ENCODE results near the gene ZMIZ1. TPM values are rescaled to one million over a fixed set of nuclear protein-coding genes. Genes with fewer than 3 reads are reported as not detected.

Gene ZMIZ1
- total RNA-seq, result 48.8 TPM
- long read RNA-seq, partial matches to known transcripts, result 17 of 19 reads
- long read RNA-seq, other reads (novel, unspliced or antisense), result 2 of 19 reads

- DNase-seq (ENCODE audit: missing footprints) (peak; percentile 95), ATAC-seq (peak; percentile 40)
- intact Hi-C loops (cut with DNase I), result loop anchor here (1.0 to 10.0 kb wide), 5 partner anchors 46 to 856 kb away; no protein-coding TSS in a partner anchor
These were observed at the start of gene ZMIZ1 for GRCh38 chr10:79068562-79069324. ZMIZ1 (plus strand) TSS chr10:79068966; CDS start chr10:79201633, 132,667 bp downstream.

- intact Hi-C loops (cut with DNase I), result loop anchor here (5.0 kb wide), 1 partner anchor 48 kb away; the partner anchor contains the start of gene ZMIZ1
- ATAC-seq (no peak), DNase-seq (ENCODE audit: missing footprints) (no peak)
These were observed 49.2 kb upstream of the ZMIZ1 start for GRCh38 chr10:79019441-79020014.

- DNase-seq (ENCODE audit: missing footprints) (no peak), ATAC-seq (peak; percentile 76)
- intact Hi-C loops (cut with DNase I), result loop anchor here (5.0 kb wide), 1 partner anchor 47 kb away; the partner anchor contains the start of gene ZMIZ1
These were observed 48.7 kb upstream of the ZMIZ1 start for GRCh38 chr10:79020015-79020491.

- DNase-seq (ENCODE audit: missing footprints) (no peak), ATAC-seq (no peak)
- intact Hi-C loops (cut with DNase I), result loop anchor here (5.0 kb wide), 1 partner anchor 47 kb away; the partner anchor contains the start of gene ZMIZ1
These were observed 48.2 kb upstream of the ZMIZ1 start for GRCh38 chr10:79020605-79021004.

- no peak for DNase-seq (ENCODE audit: missing footprints)
- intact Hi-C loops (cut with DNase I), result loop anchor here (5.0 kb wide), 1 partner anchor 46 kb away; the partner anchor contains the start of gene ZMIZ1
- ATAC-seq, result no peak
These were observed 47.3 kb upstream of the ZMIZ1 start for GRCh38 chr10:79021331-79021907.

- DNase-seq (ENCODE audit: missing footprints), result no peak
- intact Hi-C loops (cut with DNase I), result loop anchor here (5.0 kb wide), 1 partner anchor 45 kb away; the partner anchor contains the start of gene ZMIZ1
These were observed 46.7 kb upstream of the ZMIZ1 start for GRCh38 chr10:79021948-79022499.

GRCh38 chr10:79022565-79023230 lies 46.1 kb upstream of the ZMIZ1 start:
- intact Hi-C loops (cut with DNase I), result loop anchor here (5.0 kb wide), 1 partner anchor 45 kb away; the partner anchor contains the start of gene ZMIZ1
- peak; percentile 51 for ATAC-seq
- DNase-seq (ENCODE audit: missing footprints), result peak; percentile 79

More at GRCh38 chr10:79021948-79022499, 46.7 kb upstream of the ZMIZ1 start:
- ATAC-seq, result no peak

GRCh38 chr10:79023240-79024162 lies 45.3 kb upstream of the ZMIZ1 start:
- intact Hi-C loops (cut with DNase I), result loop anchor here (5.0 kb wide), 1 partner anchor 44 kb away; the partner anchor contains the start of gene ZMIZ1
- peak; percentile 55 for ATAC-seq
- no peak for DNase-seq (ENCODE audit: missing footprints)

- ATAC-seq (no peak), DNase-seq (ENCODE audit: missing footprints) (no peak)
- intact Hi-C loops (cut with DNase I), result loop anchor here (5.0 kb wide), 1 partner anchor 43 kb away; the partner anchor contains the start of gene ZMIZ1
These were observed 44.5 kb upstream of the ZMIZ1 start for GRCh38 chr10:79024296-79024695.

- no peak for DNase-seq (ENCODE audit: missing footprints)
- no peak for ATAC-seq
- intact Hi-C loops (cut with DNase I), result loop anchor here (5.0 kb wide), 2 partner anchors 43 to 717 kb away; partner anchors contain the start of gene ZMIZ1
These were observed 44.0 kb upstream of the ZMIZ1 start for GRCh38 chr10:79024720-79025198.

- DNase-seq (ENCODE audit: missing footprints), result no peak
- intact Hi-C loops (cut with DNase I), result loop anchor here (5.0 kb wide), 1 partner anchor 718 kb away; no protein-coding TSS in a partner anchor
- no peak for ATAC-seq
These were observed 43.5 kb upstream of the ZMIZ1 start for GRCh38 chr10:79025199-79025832.

- ATAC-seq (no peak), DNase-seq (ENCODE audit: missing footprints) (no peak)
- intact Hi-C loops (cut with DNase I), result loop anchor here (5.0 kb wide), 1 partner anchor 719 kb away; no protein-coding TSS in a partner anchor
These were observed 42.4 kb upstream of the ZMIZ1 start for GRCh38 chr10:79026341-79026761.

GRCh38 chr10:79026806-79027146 lies 42.0 kb upstream of the ZMIZ1 start:
- ATAC-seq (no peak), DNase-seq (ENCODE audit: missing footprints) (no peak)
- intact Hi-C loops (cut with DNase I), result loop anchor here (5.0 kb wide), 1 partner anchor 719 kb away; no protein-coding TSS in a partner anchor

GRCh38 chr10:79027147-79028055 lies 41.4 kb upstream of the ZMIZ1 start:
- intact Hi-C loops (cut with DNase I), result loop anchor here (5.0 kb wide), 1 partner anchor 720 kb away; no protein-coding TSS in a partner anchor
- DNase-seq (ENCODE audit: missing footprints) (no peak), ATAC-seq (no peak)

GRCh38 chr10:79028056-79028430 lies 40.7 kb upstream of the ZMIZ1 start:
- intact Hi-C loops (cut with DNase I), result loop anchor here (5.0 kb wide), 1 partner anchor 721 kb away; no protein-coding TSS in a partner anchor
- ATAC-seq (no peak), DNase-seq (ENCODE audit: missing footprints) (no peak)
